Peyer's patch (tissue), 4 donors: ENCODE results near the gene TMEM121B. TPM values are rescaled to one million over a fixed set of nuclear protein-coding genes. Genes with fewer than 3 reads are reported as not detected.

Source experiments
- DNase-seq, 3 donors: peaks; one replicate each; pipeline ENCODE4 v3.0.0-alpha.2; 2017 to 2019
- H3K27ac ChIP-seq, 4 donors: fragments of 200-600 bp; sonication (generic); one replicate each; pipeline ENCODE4 v1.5.1; 2016 to 2019
- H3K27me3 ChIP-seq, 2 donors: fragments of 200-600 bp; sonication (generic); one replicate each; pipeline ENCODE4 v1.5.1; 2019
- H3K36me3 ChIP-seq, 3 donors: fragments of 200-600 bp; sonication (generic); one replicate each; pipeline ENCODE4 v1.5.1; 2016 to 2019
- H3K4me1 ChIP-seq, 4 donors: fragments of 200-600 bp; sonication (generic); one replicate each; pipeline ENCODE4 v1.5.1; 2016 to 2019
- H3K4me3 ChIP-seq, 4 donors: fragments of 200-600 bp; sonication (generic); 1 replicate in 3 of 4; 2 replicates in 1 of 4; pipeline ENCODE4 v1.5.1; 2016 to 2019; ENCODE audit warnings: mild to moderate bottlenecking in 1 of 4
- H3K9me3 ChIP-seq, 4 donors: fragments of 200-600 bp; sonication (generic); one replicate each; pipeline ENCODE4 v1.5.1; 2016 to 2019; ENCODE audit warnings: mild to moderate bottlenecking in 1 of 4
- POLR2A ChIP-seq, 2 donors: fragments of 450-650 bp; IDR thresholded peaks; one replicate each; pipeline ENCODE4 v1.5.1; 2017; ENCODE audit warnings: antibody characterized with exemption in 2 of 2, mild to moderate bottlenecking in 2 of 2, moderate library complexity in 2 of 2
- total RNA-seq, 4 donors: library from RNA; depleted of rRNA; stranded (reverse); fragments of >200 nt; gene quantifications; one replicate each; pipeline ENCODE4 v1.1.0, GENCODE V29; 2016
- TF ChIP-seq, protein P1 (sequence below), 6 experiments: fragments of 450-650 bp in 4 of 6; fragments of 200-600 bp in 2 of 6; sonication (generic) in 1 of 6; IDR thresholded peaks; one replicate each; pipeline ENCODE4 v1.5.1; 2017 to 2019; ENCODE audit warnings: antibody characterized with exemption in 6 of 6, mild to moderate bottlenecking in 3 of 6, moderate library complexity in 1 of 6

TMEM121B gene
- total RNA-seq, 4 donors from 2014 or later = 0.18 to 0.76 (median 0.40) TPM; not detected in 1

DNA sequence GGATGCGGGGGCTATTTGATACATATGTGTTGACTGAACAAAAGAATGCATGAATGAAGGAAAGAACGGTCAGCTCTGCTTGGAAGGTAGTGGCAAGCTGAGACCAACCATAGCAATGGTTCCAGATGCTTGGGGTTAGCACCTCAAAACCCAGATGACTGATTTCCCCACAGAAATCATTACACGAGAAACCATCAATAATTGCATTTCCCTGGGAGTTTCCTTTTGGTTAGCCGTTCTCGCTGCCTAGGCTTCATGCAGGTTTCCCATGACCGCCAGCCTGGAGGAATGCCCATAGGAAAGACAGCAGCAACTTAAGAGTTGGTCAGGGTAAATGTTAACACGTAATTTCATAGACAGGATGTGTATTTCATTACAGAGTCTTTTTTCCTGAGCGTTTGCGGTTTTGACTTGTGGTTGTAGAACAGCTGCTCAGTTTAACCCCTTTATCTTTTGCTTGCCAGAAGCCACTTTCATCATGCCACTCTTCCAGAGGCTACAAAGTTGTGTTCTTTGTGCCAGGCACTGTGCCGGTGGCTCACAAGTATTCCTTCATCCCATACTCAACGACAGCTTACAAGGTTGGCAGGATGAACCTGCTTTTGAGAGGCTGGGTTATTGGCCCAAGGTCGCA is 33.5 kb downstream of the TMEM121B start:
- TF ChIP-seq POLR2A (IDR thresholded peaks at IDR 0.05) = no peak
- TF ChIP-seq, protein P1, sequence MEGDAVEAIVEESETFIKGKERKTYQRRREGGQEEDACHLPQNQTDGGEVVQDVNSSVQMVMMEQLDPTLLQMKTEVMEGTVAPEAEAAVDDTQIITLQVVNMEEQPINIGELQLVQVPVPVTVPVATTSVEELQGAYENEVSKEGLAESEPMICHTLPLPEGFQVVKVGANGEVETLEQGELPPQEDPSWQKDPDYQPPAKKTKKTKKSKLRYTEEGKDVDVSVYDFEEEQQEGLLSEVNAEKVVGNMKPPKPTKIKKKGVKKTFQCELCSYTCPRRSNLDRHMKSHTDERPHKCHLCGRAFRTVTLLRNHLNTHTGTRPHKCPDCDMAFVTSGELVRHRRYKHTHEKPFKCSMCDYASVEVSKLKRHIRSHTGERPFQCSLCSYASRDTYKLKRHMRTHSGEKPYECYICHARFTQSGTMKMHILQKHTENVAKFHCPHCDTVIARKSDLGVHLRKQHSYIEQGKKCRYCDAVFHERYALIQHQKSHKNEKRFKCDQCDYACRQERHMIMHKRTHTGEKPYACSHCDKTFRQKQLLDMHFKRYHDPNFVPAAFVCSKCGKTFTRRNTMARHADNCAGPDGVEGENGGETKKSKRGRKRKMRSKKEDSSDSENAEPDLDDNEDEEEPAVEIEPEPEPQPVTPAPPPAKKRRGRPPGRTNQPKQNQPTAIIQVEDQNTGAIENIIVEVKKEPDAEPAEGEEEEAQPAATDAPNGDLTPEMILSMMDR (IDR thresholded peaks at IDR 0.05) = no peak
- Histone ChIP-seq H3K36me3 (no peaks in the 10 kb centered on the region), H3K27ac (peak overlapping the region in 3 of 4 donors; percentile 25 to 91 (median 25)), H3K4me3 (peak overlapping the region in 3 of 4 donors; percentile 2 to 14 (median 2)), H3K9me3 (no peaks in the 10 kb centered on the region), H3K27me3 (no peaks in the 10 kb centered on the region), H3K4me1 (peaks cover 0 to 11% (median 3%) of the 10 kb centered on the region in 4 donors)
- DNase-seq = peak in 2 of 3 donors; percentile 45 to 52

DNA sequence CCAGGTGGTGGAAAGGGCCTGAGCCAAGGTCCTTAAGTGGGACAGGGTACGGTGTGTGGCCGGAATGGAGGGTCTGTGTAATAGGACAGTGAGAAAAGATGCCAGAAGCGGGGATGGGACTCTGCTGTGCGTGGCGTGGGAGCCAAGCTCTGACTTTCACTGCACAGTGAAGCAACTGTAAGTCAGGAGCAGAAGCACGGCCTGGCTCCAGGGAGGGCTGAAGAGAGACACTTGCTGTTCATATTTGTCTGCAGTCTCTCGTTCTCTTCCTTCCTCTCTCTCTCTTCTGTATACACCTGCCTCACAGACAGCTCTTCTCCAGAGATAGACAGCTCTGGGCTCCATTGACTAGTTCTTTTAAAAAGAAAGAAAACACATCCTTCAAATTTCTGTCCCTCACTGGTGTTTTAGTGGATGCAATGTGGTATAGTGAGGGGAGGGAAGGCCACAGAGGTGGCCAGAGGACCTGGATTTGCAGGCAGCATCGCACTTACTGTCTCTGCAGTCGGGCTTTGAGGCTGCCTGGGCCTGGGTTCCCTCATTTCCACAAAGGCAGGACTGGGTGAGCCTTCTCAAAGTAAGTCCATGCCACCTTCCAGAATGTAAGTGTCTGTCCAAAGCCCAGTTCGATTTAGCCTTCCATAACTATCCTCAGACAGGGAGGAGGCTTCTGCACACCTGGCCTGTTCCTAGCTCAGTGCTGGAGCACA is 34.2 kb downstream of the TMEM121B start:
- Histone ChIP-seq H3K4me1 (peaks cover 0 to 11% (median 3%) of the 10 kb centered on the region in 4 donors), H3K9me3 (no peaks in the 10 kb centered on the region), H3K27me3 (no peaks in the 10 kb centered on the region), H3K36me3 (no peaks in the 10 kb centered on the region), H3K4me3 (peak overlapping the region in 3 of 4 donors; percentile 13 to 15 (median 14)), H3K27ac (peak overlapping the region in 3 of 4 donors; percentile 25 to 91 (median 25))
- DNase-seq = peak in 1 of 3 donors; percentile 50
- TF ChIP-seq, protein P1 (IDR thresholded peaks at IDR 0.05) = no peak
- TF ChIP-seq POLR2A (IDR thresholded peaks at IDR 0.05) = no peak

DNA sequence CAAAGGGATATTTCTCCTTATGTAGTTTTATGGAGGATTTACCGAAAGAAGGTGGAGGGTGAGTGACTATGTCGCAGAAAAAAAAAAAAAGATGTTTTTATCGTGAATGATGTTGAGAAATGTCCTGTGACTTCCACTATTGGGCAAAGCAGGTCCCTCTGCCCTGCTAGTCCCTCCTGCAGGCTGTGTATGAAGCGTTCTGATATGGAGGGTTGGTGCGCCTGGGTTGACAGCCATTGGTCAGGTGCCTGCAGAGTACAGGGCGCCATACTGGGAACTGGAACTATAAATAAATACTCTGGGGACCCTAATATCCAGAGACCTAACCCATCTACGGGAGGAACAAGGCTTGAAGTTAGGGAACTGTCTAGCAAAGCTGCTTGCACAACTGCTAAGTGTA is 34.9 kb downstream of the TMEM121B start:
- Histone ChIP-seq H3K27me3 (no peaks in the 10 kb centered on the region), H3K27ac (peak overlapping the region in 1 of 4 donors; percentile 91), H3K36me3 (no peaks in the 10 kb centered on the region), H3K9me3 (no peaks in the 10 kb centered on the region), H3K4me1 (peaks cover 0 to 11% (median 3%) of the 10 kb centered on the region in 4 donors), H3K4me3 (peak overlapping the region in 3 of 4 donors; percentile 80 to 91 (median 85))
- TF ChIP-seq POLR2A (IDR thresholded peaks at IDR 0.05) = no peak
- DNase-seq = peak in 1 of 3 donors; percentile 46

DNA sequence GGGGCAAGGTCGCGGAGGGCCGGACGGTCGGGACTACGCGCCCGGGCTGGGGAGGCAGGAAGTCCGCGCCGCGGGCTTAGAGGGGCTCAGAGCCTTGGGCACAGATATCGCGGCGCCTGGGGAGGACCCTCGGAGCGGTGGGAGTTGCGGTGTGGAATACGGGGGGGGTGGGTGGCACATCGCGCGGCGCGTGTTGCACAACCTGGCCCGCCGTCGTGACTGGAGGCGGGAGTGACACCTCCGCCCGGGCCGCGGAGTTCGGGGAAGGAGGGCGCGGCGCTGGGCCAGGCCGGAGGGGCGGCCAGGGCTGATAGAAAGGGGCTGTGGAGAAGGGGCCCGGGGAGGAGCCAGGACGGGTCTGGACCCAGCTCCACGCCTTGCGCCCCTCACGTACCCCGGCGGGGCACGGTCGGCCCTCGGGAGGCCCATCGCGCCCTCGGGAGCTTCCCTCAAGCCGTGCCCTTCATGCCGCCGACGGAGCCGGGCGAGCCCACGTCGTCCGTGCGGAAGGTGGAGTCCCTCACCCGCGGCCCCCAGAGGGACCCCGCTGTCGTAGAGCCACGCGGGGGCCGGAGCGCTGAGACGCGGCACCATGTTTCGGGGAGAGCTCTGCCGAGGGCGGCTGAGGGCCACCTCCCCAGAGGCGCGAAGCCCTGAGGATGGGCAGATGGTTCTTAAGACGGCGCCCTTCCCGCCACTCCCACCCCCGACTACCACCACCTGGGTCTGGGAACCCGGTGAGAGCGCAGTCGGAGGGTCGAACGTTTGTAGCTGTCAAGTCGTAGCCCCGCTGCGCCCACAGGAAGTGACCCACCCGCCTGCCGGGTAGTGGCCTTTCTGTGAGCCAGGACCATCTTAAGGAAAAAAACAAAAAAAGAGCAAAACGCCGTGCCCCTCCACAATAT is 35.6 kb downstream of the TMEM121B start:
- Histone ChIP-seq H3K9me3 (no peaks in the 10 kb centered on the region), H3K4me1 (peaks cover 0 to 11% (median 3%) of the 10 kb centered on the region in 4 donors), H3K27me3 (no peaks in the 10 kb centered on the region), H3K4me3 (peak overlapping the region; percentile 80 to 91 (median 84)), H3K36me3 (no peaks in the 10 kb centered on the region), H3K27ac (peak overlapping the region; percentile 89 to 92 (median 90))
- peak; percentile 32 to 69 (median 65) for DNase-seq
- TF ChIP-seq POLR2A (IDR thresholded peaks at IDR 0.05) = no peak
- TF ChIP-seq, protein P1 (IDR thresholded peaks at IDR 0.05) = no peak

DNA sequence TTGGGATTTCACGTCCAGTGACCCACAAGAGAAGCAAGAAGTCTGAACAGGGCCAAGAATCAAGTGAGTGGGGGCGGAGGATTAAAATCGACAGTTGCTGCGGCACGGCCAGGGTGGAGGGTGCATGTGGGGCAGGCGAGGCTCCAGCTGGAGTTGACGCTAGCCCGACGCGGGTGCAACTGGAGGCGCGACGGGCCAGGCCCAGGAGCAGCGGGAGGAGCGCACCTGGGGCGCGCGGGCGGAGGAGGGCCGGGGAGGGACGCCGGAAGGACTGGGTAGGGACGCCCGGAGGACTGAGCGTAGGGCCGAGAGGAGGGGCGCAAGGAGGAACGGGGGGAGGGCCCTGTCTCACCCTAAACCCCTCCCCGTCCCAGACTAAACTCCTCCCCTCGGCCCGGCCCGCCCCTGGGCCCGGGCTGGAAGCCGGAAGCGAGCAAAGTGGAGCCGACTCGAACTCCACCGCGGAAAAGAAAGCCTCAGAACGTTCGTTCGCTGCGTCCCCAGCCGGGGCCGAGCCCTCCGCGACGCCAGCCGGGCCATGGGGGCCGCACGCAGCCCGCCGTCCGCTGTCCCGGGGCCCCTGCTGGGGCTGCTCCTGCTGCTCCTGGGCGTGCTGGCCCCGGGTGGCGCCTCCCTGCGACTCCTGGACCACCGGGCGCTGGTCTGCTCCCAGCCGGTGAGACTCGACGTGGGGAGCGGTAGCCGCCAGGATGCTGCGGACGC is 36.4 kb downstream of the TMEM121B start, which contains the start of gene IL17RA:
TSS of gene IL17RA (plus strand) at position 447 of the 723 bp plus-strand sequence. CDS start at position 539, 92 bp downstream.
- H3K4me1 ChIP-seq = peaks cover 0 to 11% (median 3%) of the 10 kb centered on the region in 4 donors
- H3K27ac ChIP-seq = peak within 1 kb of the TSS; percentile 89 to 92 (median 90)
- TF ChIP-seq POLR2A (IDR thresholded peaks at IDR 0.05) = peak; percentile 76 to 84
- TF ChIP-seq, protein P1 (IDR thresholded peaks at IDR 0.05) = no peak
- peak within 1 kb of the TSS; percentile 80 to 91 (median 84) for H3K4me3 ChIP-seq
- no peaks in the 10 kb centered on the region for H3K36me3 ChIP-seq
- H3K9me3 ChIP-seq = no peaks in the 10 kb centered on the region
- no peaks in the 10 kb centered on the region for H3K27me3 ChIP-seq
- DNase-seq = peak; percentile 91 to 97 (median 95)
